Embryonic facial prominence (tissue), 1 donor: Measurements from ENCODE around the gene CELSR2.
"Not testable (repeated sequence)": the region's sequence is repeated elsewhere in the genome, so short reads cannot be mapped to it uniquely, and the experiment has no call there.

Experiments used
- DNase-seq: peaks from one replicate; pipeline ENCODE4 v3.0.0-alpha.2; 2016; ENCODE audit errors: extremely low spot score

CELSR2 gene

GRCh38 chr1:109279615-109280278, 30.4 kb downstream of the CELSR2 start:
- no peak for DNase-seq

- DNase-seq: no peak
Observed at GRCh38 chr1:109280862-109281261, 31.5 kb downstream of the CELSR2 start.

- no peak for DNase-seq
Observed at GRCh38 chr1:109281680-109282496, 32.5 kb downstream of the CELSR2 start.

- no peak for DNase-seq
Observed at GRCh38 chr1:109282497-109282951, 33.2 kb downstream of the CELSR2 start.

- peak; percentile 93 for DNase-seq
Observed at GRCh38 chr1:109282952-109283747, 33.8 kb downstream of the CELSR2 start, which contains the start of gene PSRC1. Gene PSRC1 (minus strand): TSS chr1:109283145.

GRCh38 chr1:109283748-109284600, 34.6 kb downstream of the CELSR2 start:
- no peak for DNase-seq

- DNase-seq: not testable (repeated sequence)
Observed at GRCh38 chr1:109286762-109287161, 37.4 kb downstream of the CELSR2 start.

- no peak for DNase-seq
Observed at GRCh38 chr1:109290137-109290536, 40.8 kb downstream of the CELSR2 start.

GRCh38 chr1:109290998-109291397, 41.7 kb downstream of the CELSR2 start:
- DNase-seq: no peak

GRCh38 chr1:109292364-109292763, 43.0 kb downstream of the CELSR2 start:
- DNase-seq: no peak

- DNase-seq: no peak
Observed at GRCh38 chr1:109293026-109293425, 43.7 kb downstream of the CELSR2 start.

- no peak for DNase-seq
Observed at GRCh38 chr1:109294481-109294880, 45.1 kb downstream of the CELSR2 start.

GRCh38 chr1:109295712-109296415, 46.5 kb downstream of the CELSR2 start:
- DNase-seq: no peak

- DNase-seq: no peak
Observed at GRCh38 chr1:109296782-109297181, 47.4 kb downstream of the CELSR2 start.

- no peak for DNase-seq
Observed at GRCh38 chr1:109298666-109299557, 49.6 kb downstream of the CELSR2 start.

GRCh38 chr1:109299558-109300343, 50.4 kb downstream of the CELSR2 start:
- no peak for DNase-seq

- DNase-seq: no peak
Observed at GRCh38 chr1:109300650-109301151, 51.4 kb downstream of the CELSR2 start.

GRCh38 chr1:109301874-109302273, 52.5 kb downstream of the CELSR2 start:
- no peak for DNase-seq
